HL-60 (cell line): ENCODE measurements around the gene NNMT.

Source experiments
- POLR2AphosphoS5 ChIP-seq: IDR thresholded peaks from 2 replicates; pipeline ENCODE4 v1.6.1; 2012; ENCODE audit warnings: low read depth
- REST ChIP-seq: IDR thresholded peaks from 2 replicates; pipeline ENCODE4 v1.6.1; 2012; ENCODE audit warnings: low read depth; ENCODE audit not compliant: insufficient replicate concordance
- SPI1 ChIP-seq: IDR thresholded peaks from 2 replicates; pipeline ENCODE4 v1.6.1; 2012; ENCODE audit warnings: low read depth, mild to moderate bottlenecking, borderline replicate concordance
- TF ChIP-seq, protein P1 (sequence below): IDR thresholded peaks from one replicate; pipeline ENCODE4 v1.5.1; 2011; ENCODE audit warnings: low read length, control low read depth, inconsistent platforms; ENCODE audit not compliant: insufficient read depth

DNA sequence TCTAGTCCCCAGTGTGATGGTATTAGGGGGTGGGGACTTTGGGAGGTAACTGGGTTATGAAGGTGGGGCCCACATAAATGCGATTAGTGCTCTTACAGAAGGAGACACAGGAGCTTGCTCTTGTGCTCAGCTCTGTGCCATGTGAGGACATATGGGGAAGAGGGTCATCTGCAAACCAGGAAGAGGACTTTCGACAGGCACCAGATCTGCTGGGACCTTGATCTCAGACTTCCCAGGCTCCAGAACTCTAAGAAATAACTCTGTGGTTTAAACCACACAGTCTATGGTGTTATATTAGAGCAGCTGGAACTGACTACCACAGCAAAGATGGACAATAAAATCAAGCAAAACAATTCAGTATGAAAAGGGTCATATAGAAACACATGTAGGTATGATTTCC lies 26.7 kb downstream of the NNMT start:
- no peak for TF ChIP-seq POLR2AphosphoS5
- TF ChIP-seq, protein P1, sequence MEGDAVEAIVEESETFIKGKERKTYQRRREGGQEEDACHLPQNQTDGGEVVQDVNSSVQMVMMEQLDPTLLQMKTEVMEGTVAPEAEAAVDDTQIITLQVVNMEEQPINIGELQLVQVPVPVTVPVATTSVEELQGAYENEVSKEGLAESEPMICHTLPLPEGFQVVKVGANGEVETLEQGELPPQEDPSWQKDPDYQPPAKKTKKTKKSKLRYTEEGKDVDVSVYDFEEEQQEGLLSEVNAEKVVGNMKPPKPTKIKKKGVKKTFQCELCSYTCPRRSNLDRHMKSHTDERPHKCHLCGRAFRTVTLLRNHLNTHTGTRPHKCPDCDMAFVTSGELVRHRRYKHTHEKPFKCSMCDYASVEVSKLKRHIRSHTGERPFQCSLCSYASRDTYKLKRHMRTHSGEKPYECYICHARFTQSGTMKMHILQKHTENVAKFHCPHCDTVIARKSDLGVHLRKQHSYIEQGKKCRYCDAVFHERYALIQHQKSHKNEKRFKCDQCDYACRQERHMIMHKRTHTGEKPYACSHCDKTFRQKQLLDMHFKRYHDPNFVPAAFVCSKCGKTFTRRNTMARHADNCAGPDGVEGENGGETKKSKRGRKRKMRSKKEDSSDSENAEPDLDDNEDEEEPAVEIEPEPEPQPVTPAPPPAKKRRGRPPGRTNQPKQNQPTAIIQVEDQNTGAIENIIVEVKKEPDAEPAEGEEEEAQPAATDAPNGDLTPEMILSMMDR: no peak
- TF ChIP-seq REST: no peak
- TF ChIP-seq SPI1: no peak
